OCI-LY7 (cell line): ENCODE results near the gene CCNL2.

Experiments used
- CTCF ChIP-seq: fragments of 200-600 bp; sonication (generic); conservative IDR thresholded peaks from 2 replicates; pipeline ENCODE4 v1.5.1; 2014; ENCODE audit warnings: mild to moderate bottlenecking, antibody characterized with exemption, low read length, moderate library complexity, mixed read lengths
- EZH2phosphoT487 ChIP-seq: fragments of 200-600 bp; sonication (generic); IDR thresholded peaks from 2 replicates; pipeline ENCODE4 v1.6.1; 2018; ENCODE audit warnings: low read depth, borderline replicate concordance, mild to moderate bottlenecking, mixed run types, antibody characterized with exemption, low read length, moderate library complexity, mixed read lengths

GRCh38 chr1:1348420-1349255, 50.5 kb downstream of the CCNL2 start:
- no peak for TF ChIP-seq CTCF
- TF ChIP-seq EZH2phosphoT487, result no peak
